Left colon (tissue), 2 donors: Measurements from ENCODE around the gene UMAD1. TPM values are rescaled to one million over a fixed set of nuclear protein-coding genes. Genes with fewer than 3 reads are reported as not detected.

Source experiments
- ATAC-seq: fragments of 200-7000 bp; cut with Tn5 transposase; one replicate; pipeline ENCODE4 v1.9.1; 2020; ENCODE audit warnings: mild to moderate bottlenecking, moderate library complexity
- DNase-seq, 2 donors: peaks; one replicate each; pipeline ENCODE4 v3.0.0-alpha.2; 2020
- intact Hi-C, 2 donors: fragments of 100-400 bp; cut with DNase I in 1 of 2; cut with micrococcal nuclease in 1 of 2; formaldehyde crosslinking; loops; one replicate each; pipeline versions ENCODE4 v1.11.2 to v1.14.0; 2022; cut with DNase I, micrococcal nuclease
- total RNA-seq, 2 donors: library from RNA; stranded (reverse); fragmentation: NEBNext Ultra II Directional; extraction: Animal tissue kit (Norgen Biotek cat#: 25700); gene quantifications; one replicate each; pipeline ENCODE4 v1.2.1, GENCODE V29; 2021
- donor health status: DM: no; HTN: no; CAD: no.
- donor health status: DM: yes; HTN: yes; CAD: no.

The UMAD1 gene
- total RNA-seq, 2 donors from 2014 or later, result 16.1 to 24.7 TPM

DNA sequence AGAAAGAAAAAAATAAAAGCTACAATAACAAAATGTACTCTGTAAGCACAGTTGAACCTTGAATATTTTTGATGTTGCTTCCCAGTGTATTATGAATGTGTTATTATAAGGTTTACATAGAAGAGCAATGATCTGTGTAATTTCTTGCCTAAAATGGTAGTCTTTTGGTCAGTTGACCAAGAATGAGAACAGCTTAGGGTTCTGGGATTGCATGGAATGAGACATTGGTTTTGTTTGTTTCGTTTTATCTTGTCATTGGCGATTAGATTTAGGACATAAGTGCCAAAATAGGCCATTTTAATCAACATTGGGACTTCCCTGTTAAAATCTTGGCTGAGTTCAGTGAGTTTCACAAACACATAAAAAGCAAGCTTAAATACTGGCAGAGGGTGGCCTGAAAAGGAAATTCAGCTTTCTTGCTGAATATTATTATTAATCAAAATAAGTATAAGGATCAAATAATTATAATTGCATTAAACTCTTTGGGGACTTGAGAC, 278.9 kb downstream of the UMAD1 start:
- ATAC-seq (no peak), DNase-seq (no peak)
- intact Hi-C loops, result no loop called here

DNA sequence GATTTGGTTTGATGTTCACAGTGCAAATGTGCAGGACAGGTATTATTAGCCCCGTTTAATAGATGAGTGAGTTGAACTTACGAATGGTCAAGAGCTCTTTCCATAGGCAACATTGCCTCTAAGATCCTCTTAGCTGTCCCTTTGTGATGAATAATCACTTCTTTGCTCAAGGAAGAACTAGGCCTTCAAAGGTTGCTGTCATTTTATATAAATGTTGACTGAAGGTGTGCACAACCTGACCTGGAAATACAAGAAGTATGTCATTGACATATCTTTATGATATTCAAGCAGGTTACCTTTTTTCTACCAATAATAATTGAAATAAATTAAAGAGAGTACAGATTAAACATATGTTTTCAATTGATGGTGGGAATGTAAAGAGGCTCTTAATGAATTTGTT, 279.5 kb downstream of the UMAD1 start:
- DNase-seq, result no peak
- intact Hi-C loops, result no loop called here
- ATAC-seq, result peak; percentile 86

DNA sequence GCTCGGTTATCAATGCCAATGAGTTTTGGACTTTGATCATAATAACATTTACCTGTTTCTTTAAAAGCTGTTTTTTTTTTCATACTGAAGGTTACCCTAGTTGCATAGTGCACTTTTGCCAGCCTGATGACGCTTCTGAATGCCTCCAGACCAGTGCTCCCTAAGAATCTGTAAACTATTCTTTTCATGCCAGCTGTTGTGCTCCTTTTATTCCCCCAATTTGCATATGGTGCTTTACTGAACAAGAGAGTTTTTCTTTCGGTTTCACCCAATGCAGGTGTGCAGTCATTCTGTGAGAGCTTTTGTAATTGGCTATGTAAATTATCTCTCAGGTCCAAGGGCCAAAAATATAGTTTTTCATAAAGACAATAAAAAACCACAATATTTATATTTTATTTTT, 279.9 kb downstream of the UMAD1 start:
- peak; percentile 20 to 42 for DNase-seq
- intact Hi-C loops, result no loop called here
- ATAC-seq, result peak; percentile 88

DNA sequence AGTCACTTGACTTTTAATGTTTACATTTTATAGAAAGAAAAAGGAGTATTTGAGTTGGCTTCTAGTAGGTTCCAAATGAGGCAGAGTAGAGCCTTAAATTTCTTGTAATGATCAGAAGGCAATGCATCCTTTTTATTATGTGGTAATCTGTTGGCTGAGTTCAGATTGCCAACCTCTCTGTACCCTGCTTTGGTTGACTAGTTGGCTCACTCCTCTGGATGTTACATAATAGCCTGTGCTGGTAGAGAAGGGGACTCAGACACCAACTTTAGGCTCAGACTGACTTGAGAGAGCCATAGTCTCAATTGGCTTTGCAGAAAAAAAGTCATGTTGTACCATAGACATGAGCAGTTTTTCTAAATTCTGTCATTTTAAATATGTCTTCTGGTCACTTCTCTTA, 281.3 kb downstream of the UMAD1 start:
- ATAC-seq (no peak), DNase-seq (no peak)
- intact Hi-C loops, result no loop called here

DNA sequence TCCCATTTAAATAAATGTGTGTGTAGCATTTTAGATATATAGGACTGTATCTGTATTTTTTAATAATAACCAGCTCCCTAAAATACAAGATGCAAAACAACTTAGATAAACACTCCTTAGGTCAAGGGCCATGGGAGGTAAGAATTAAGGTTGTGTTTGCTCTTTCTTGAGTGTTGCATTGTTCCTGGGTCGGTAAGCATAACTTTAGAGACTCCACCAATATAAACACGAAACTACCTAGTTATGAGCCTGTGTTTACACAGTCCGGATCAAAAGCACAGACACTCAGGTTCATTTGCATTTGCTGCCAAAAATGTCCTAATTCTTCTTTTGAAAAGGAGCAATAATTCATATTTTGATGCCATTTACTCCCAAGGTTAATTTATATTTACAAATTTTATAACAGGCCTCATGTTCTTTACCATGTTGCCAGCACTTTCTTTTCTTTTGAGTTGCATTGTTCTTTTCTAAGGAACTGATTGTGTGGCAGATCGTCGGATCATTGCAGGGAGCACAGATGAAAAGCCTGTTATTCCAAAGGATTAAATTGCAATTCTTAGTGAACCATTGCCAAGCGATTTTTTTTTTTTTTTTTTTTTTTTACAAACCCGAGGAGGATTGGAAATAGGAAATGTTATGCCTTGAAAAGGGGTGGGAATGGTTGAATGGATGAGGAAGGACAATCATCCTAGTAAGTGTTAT, 282.3 kb downstream of the UMAD1 start:
- peak; percentile 68 for ATAC-seq

DNA sequence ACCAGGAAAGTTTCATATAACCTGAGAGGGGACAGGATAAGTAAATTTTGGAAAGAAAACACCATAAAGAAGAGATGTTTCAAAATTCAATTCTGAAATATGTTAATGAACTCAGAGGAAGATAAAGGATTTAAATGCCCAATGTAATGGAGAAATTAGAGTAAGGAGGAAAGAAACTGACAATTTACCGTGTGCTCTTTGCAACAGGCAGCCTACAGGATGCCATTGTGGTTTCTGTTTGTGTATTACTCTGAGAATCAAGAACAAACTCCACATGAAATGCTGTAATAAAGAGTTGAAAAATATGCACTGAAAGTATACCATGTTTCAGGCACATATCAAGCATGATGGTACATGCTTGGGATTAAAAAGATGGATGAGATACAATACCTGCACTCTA, 283.3 kb downstream of the UMAD1 start:
- no peak for ATAC-seq
- no peak for DNase-seq
- intact Hi-C loops, result no loop called here

More for the DNA sequence above, 282.3 kb downstream of the UMAD1 start:
- no peak for DNase-seq
- intact Hi-C loops, result no loop called here

DNA sequence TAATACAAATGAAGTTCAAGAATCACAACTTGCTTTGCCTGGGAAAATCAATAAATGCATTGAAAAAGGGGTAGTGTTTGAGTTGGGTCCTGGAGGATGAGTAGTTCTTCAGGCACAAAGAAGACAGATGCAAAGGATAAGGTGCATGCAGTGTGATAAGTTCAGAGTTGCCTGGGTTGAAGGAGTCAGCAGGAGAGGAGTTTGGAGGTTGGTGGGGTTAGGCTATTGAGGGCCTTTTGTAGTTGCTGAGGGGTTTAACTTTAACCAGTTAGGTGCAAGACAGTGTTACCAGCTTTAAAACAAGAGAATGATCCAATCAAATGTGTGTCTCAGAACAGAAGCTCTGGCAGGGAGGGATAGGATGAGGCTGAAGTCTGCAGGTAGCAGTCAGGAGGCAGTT, 283.8 kb downstream of the UMAD1 start:
- ATAC-seq, result no peak
- intact Hi-C loops, result no loop called here

More for the DNA sequence above, 283.8 kb downstream of the UMAD1 start:
- no peak for DNase-seq

Other genes starting within 250 kb of the UMAD1 start
- gene COL28A1, start 104.9 kb upstream of the UMAD1 start, total RNA-seq, result 1 to 10 TPM; 3.2 to 5.1 TPM
- 10 to 100 TPM; 21.9 to 23.6 TPM for gene MIOS, start 73.9 kb upstream of the UMAD1 start, total RNA-seq
- 10 to 100 TPM; 25.5 to 26.4 TPM for gene RPA3, start 77.9 kb downstream of the UMAD1 start, total RNA-seq